H1 (cell line): ENCODE data around the gene THADA. TPM values are rescaled to one million over a fixed set of nuclear protein-coding genes. Genes with fewer than 3 reads are reported as not detected.
"Not testable (repeated sequence)": the region's sequence is repeated elsewhere in the genome, so short reads cannot be mapped to it uniquely, and the experiment has no call there.

ENCODE experiments used
- CTCF ChIA-PET: fragments of 300-600 bp; sonication (Branson Sonifier 250); formaldehyde crosslinking; loops from one replicate; lab custom pipeline; 2021; ENCODE audit not compliant: partially characterized antibody; lab: Charles Lee
- POLR2A ChIA-PET: fragments of 300-600 bp; sonication (Branson Sonifier 250); formaldehyde crosslinking; loops from one replicate; lab custom pipeline; 2021; ENCODE audit warnings: inconsistent platforms; ENCODE audit not compliant: partially characterized antibody; lab: Charles Lee
- DNase-seq, 2 experiments: peaks; one replicate each; pipeline versions ENCODE4 v3.0.0 to v3.0.0-alpha.2; 2010 to 2022; ENCODE audit warnings: low spot score in 2 of 2, low read depth in 1 of 2, mixed read lengths in 1 of 2
- FAIRE-seq: peaks from 2 replicates; lab custom pipeline; 2011; peaks lifted over from hg19 to GRCh38; lab: Jason Lieb, UNC
- H2AFZ ChIP-seq: 2 replicates; pipeline ENCODE4 v1.8.1; 2012; ENCODE audit warnings: low read length, inconsistent platforms
- H2AK5ac ChIP-seq: 2 replicates; pipeline ENCODE4 v1.6.1; 2013; ENCODE audit warnings: low read depth, low read length
- H2BK120ac ChIP-seq: replicated peaks from 2 replicates; pipeline ENCODE3; 2013; ENCODE audit warnings: low read depth, low read length, inconsistent platforms
- H2BK12ac ChIP-seq: 2 replicates; pipeline ENCODE4 v1.6.1; 2013; ENCODE audit warnings: low read depth, low read length
- H2BK15ac ChIP-seq: 2 replicates; pipeline ENCODE4 v1.6.1; 2013; ENCODE audit warnings: low read length
- H2BK20ac ChIP-seq: 2 replicates; pipeline ENCODE4 v1.6.1; 2013; ENCODE audit warnings: low read length
- H2BK5ac ChIP-seq: 2 replicates; pipeline ENCODE4 v1.6.1; 2013; ENCODE audit warnings: low read depth, low read length
- H3K14ac ChIP-seq: 2 replicates; pipeline ENCODE4 v1.6.1; 2013; ENCODE audit warnings: inconsistent platforms; ENCODE audit not compliant: insufficient read length
- H3K18ac ChIP-seq: 2 replicates; pipeline ENCODE4 v1.6.1; 2013; ENCODE audit warnings: low read length; ENCODE audit errors: extremely low read depth
- H3K23ac ChIP-seq: 2 replicates; pipeline ENCODE4 v1.6.1; 2013; ENCODE audit warnings: inconsistent platforms; ENCODE audit not compliant: insufficient read length
- H3K23me2 ChIP-seq: 2 replicates; pipeline ENCODE4 v1.6.1; 2013; ENCODE audit warnings: low read depth, low read length
- H3K27ac ChIP-seq: 2 replicates; pipeline ENCODE4 v1.6.1; 2011; ENCODE audit warnings: low read depth, low read length, inconsistent platforms
- H3K27me3 ChIP-seq, 4 experiments: replicated peaks in 1 of 4; 1 replicate in 1 of 4; 2 replicates in 3 of 4; pipeline versions ENCODE4 v1.6.1 to v1.8.1; 2011 to 2013; ENCODE audit warnings: low read length in 3 of 4, mild to moderate bottlenecking in 3 of 4, inconsistent platforms in 2 of 4, mixed read lengths in 2 of 4, moderate library complexity in 1 of 4; ENCODE audit not compliant: control insufficient read depth in 3 of 4, insufficient read depth in 3 of 4; ENCODE audit errors: extremely low read depth in 1 of 4
- H3K36me3 ChIP-seq, 4 experiments: 2 replicates each; pipeline versions ENCODE4 v1.6.1 to v1.8.1; 2011 to 2013; ENCODE audit warnings: mild to moderate bottlenecking in 4 of 4, low read length in 3 of 4, moderate library complexity in 2 of 4, control low read depth in 1 of 4, inconsistent platforms in 1 of 4; ENCODE audit not compliant: insufficient read depth in 4 of 4, control insufficient read depth in 2 of 4
- H3K4ac ChIP-seq: replicated peaks from 2 replicates; pipeline ENCODE3; 2013; ENCODE audit warnings: low read length, low read depth, mixed read lengths, inconsistent platforms; ENCODE audit not compliant: insufficient read length
- H3K4me1 ChIP-seq, 4 experiments: replicated peaks in 1 of 4; 1 replicate in 1 of 4; 2 replicates in 3 of 4; pipeline versions ENCODE4 v1.6.1 to v1.8.1; 2011 to 2013; ENCODE audit warnings: low read length in 3 of 4, inconsistent platforms in 2 of 4, mixed read lengths in 1 of 4; ENCODE audit not compliant: insufficient read depth in 4 of 4, control insufficient read depth in 3 of 4
- H3K4me2 ChIP-seq, 2 experiments: 2 replicates each; pipeline versions ENCODE4 v1.6.1 to v1.8.1; 2011 to 2013; ENCODE audit warnings: low read depth in 2 of 2, low read length in 2 of 2, control low read depth in 1 of 2, inconsistent platforms in 1 of 2, mild to moderate bottlenecking in 1 of 2; ENCODE audit not compliant: insufficient read depth in 1 of 2
- H3K4me3 ChIP-seq, 4 experiments: fragments of 200-600, 300-600 bp in 1 of 4; sonication (generic), shearing (Covaris generic), sonication (Bioruptor Twin) in 1 of 4; 2 replicates each; pipeline versions ENCODE4 v1.5.1 to v1.8.1; 2011 to 2016; ENCODE audit warnings: low read length in 4 of 4, low read depth in 3 of 4, control low read depth in 2 of 4, inconsistent platforms in 2 of 4, mild to moderate bottlenecking in 2 of 4, mixed read lengths in 1 of 4, moderate library complexity in 1 of 4; ENCODE audit not compliant: insufficient read depth in 2 of 4; ENCODE audit errors: extremely low read depth in 1 of 4
- H3K56ac ChIP-seq: replicated peaks from 2 replicates; pipeline ENCODE3; 2013; ENCODE audit warnings: low read depth, mild to moderate bottlenecking, mixed read lengths, low read length, inconsistent platforms; ENCODE audit not compliant: insufficient read length
- H3K79me1 ChIP-seq: 2 replicates; pipeline ENCODE4 v1.6.1; 2013; ENCODE audit warnings: low read depth, low read length, control low read depth
- H3K79me2 ChIP-seq, 2 experiments: 2 replicates each; pipeline versions ENCODE4 v1.6.1 to v1.8.1; 2012 to 2013; ENCODE audit warnings: low read length in 2 of 2, mild to moderate bottlenecking in 2 of 2, inconsistent platforms in 1 of 2; ENCODE audit not compliant: insufficient read depth in 2 of 2, control insufficient read depth in 1 of 2
- H3K9ac ChIP-seq, 4 experiments: replicated peaks in 1 of 4; 1 replicate in 1 of 4; 2 replicates in 3 of 4; pipeline versions ENCODE4 v1.6.1 to v1.8.1; 2011 to 2013; ENCODE audit warnings: low read depth in 3 of 4, low read length in 3 of 4, control low read depth in 2 of 4, mild to moderate bottlenecking in 2 of 4, moderate library complexity in 2 of 4, inconsistent platforms in 1 of 4; ENCODE audit errors: extremely low read depth in 1 of 4
- H3K9me3 ChIP-seq, 2 experiments: 2 replicates each; pipeline versions ENCODE4 v1.6.1 to v1.8.1; 2012 to 2013; ENCODE audit warnings: mild to moderate bottlenecking in 2 of 2, moderate library complexity in 2 of 2, control low read depth in 1 of 2, inconsistent platforms in 1 of 2, low read depth in 1 of 2, low read length in 1 of 2, mixed read lengths in 1 of 2; ENCODE audit not compliant: insufficient read depth in 2 of 2
- H4K20me1 ChIP-seq, 2 experiments: replicated peaks in 1 of 2; 2 replicates each; pipeline versions ENCODE3 to v1.8.1; 2011 to 2013; ENCODE audit warnings: inconsistent platforms in 2 of 2, low read length in 2 of 2, mild to moderate bottlenecking in 1 of 2; ENCODE audit not compliant: insufficient read depth in 2 of 2, control insufficient read depth in 1 of 2
- H4K5ac ChIP-seq: 2 replicates; pipeline ENCODE4 v1.6.1; 2013; ENCODE audit warnings: low read length, low read depth, mixed read lengths, inconsistent platforms; ENCODE audit not compliant: insufficient read length
- H4K8ac ChIP-seq: 2 replicates; pipeline ENCODE4 v1.8.0; 2013; ENCODE audit warnings: mild to moderate bottlenecking, moderate library complexity, low read length, inconsistent platforms; ENCODE audit not compliant: insufficient read depth; ENCODE audit errors: extremely low read depth
- H4K91ac ChIP-seq: replicated peaks from 2 replicates; pipeline ENCODE3; 2013; ENCODE audit warnings: low read length, mixed read lengths, inconsistent platforms; ENCODE audit not compliant: insufficient read length
- WGBS, 2 experiments: shearing (Covaris generic) in 1 of 2; methylation state at CpG; one replicate each; pipeline versions ENCODE4 v1.1.6 to v1.1.7; 2013 to 2015; ENCODE audit warnings: low lambda C conversion rate in 2 of 2, mixed read lengths in 2 of 2, inconsistent platforms in 1 of 2, low coverage in 1 of 2, missing lambda C conversion rate in 1 of 2; ENCODE audit not compliant: insufficient replicate concordance in 2 of 2, insufficient coverage in 1 of 2, insufficient read length in 1 of 2; ENCODE audit errors: extremely low coverage in 1 of 2, missing lambda C conversion rate in 1 of 2; 5-methylcytosine and 5-hydroxymethylcytosine counted together
- polyA plus RNA-seq, 7 experiments: library from polyadenylated mRNA; depleted of rRNA in 3 of 7; stranded (reverse) in 5 of 7; unstranded in 2 of 7; fragments of >200 nt in 5 of 7; fragments of 200-250 nt in 2 of 7; gene quantifications; 1 replicate in 5 of 7; 2 replicates in 1 of 7; 4 replicates in 1 of 7; pipeline versions ENCODE4 v1.2.1 to v1.2.3, GENCODE V29; 2011 to 2013; ENCODE audit warnings: missing spikeins in 2 of 7, mixed read lengths in 2 of 7
- total RNA-seq: library from RNA; stranded (reverse); fragmentation: NEBNext Ultra II Directional; extraction: Animal tissue kit (Norgen Biotek cat#: 25700); gene quantifications from 2 replicates; pipeline ENCODE4 v1.2.1, GENCODE V29; 2021

THADA gene
- total and polyA plus RNA-seq, 2 of the 8 experiments (the other 6 are each of a cell fraction or from before 2014, with no cell fraction given) = 22.4 to 26.8 TPM

- H3K27me3 ChIP-seq = not testable (repeated sequence)
These were observed 406.0 kb downstream of the THADA start for GRCh38 chr2:43189861-43190260.

More at GRCh38 chr2:43189861-43190260, 406.0 kb downstream of the THADA start:
- H4K5ac ChIP-seq, H3K4me2 ChIP-seq, H3K36me3 ChIP-seq, H3K23me2 ChIP-seq, FAIRE-seq, H4K20me1 ChIP-seq, H3K14ac ChIP-seq, H3K18ac ChIP-seq, H3K4ac ChIP-seq, H2AK5ac ChIP-seq, H2BK120ac ChIP-seq, H4K91ac ChIP-seq, H3K79me1 ChIP-seq, H3K79me2 ChIP-seq, H2BK5ac ChIP-seq, H2BK12ac ChIP-seq, H2BK15ac ChIP-seq, H2AFZ ChIP-seq, H3K56ac ChIP-seq, DNase-seq, H3K9me3 ChIP-seq, H3K23ac ChIP-seq, H3K9ac ChIP-seq, H2BK20ac ChIP-seq, H3K27ac ChIP-seq, H3K4me3 ChIP-seq, H4K8ac ChIP-seq: not testable (repeated sequence)
- H3K4me1 ChIP-seq = peaks cover 0 to 14% (median 5%) of the 10 kb centered on the region in 4 experiments; a peak in 5 of 7 replicates
- ChIA-PET POLR2A (interaction anchor here (2.8 kb wide), 1 partner anchor 11 kb away, joined by 12 read pairs; no protein-coding TSS in a partner anchor), CTCF (interaction anchor here (0.8 to 6.0 kb wide), 8 partner anchors 11 to 38 kb away, joined by 3 to 42 read pairs (median 6); no protein-coding TSS in a partner anchor)
- WGBS, 2 experiments = 93% methylated on average over 7 of the region's 7 CpGs; no CpG with 5 or more reads in 1 of the 2 experiments
